Endometrium (tissue), 2 donors: ENCODE results near the gene TBC1D5.

ENCODE experiments used
- FAIRE-seq: peaks from 2 replicates; lab custom pipeline; 2012; peaks lifted over from hg19 to GRCh38; lab: Jason Lieb, UNC
- donor health status: control.
- donor health status: control.

The TBC1D5 gene

GRCh38 chr3:17290894-17291293 lies 451.5 kb downstream of the TBC1D5 start:
- no peak for FAIRE-seq

DNA sequence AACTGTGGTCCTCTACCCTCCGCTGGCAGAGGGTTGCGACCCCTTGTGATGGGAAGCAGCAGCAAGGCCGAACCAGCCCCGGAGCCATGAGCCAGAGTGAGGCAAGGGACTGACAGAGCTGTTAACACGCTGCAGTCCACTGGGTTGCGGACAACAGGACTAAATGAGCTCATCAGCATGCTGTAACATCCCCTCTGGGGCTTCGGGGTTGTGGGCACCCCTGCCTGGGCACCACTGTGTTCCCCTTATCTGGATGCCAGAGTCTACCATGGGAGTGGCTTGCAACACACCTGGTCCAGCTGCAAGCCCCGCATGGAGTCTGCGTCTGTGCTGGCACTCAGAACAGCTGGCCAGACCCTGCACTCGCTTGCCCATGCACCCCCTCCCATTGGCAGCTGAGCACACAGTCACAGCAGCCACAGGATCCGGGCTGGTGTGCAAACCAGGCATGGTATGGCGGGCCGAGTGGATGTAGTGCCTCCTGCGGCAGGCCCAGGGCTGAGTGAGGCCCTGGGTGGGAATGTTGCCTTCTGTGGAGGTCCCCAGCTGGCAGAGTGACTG lies 453.5 kb downstream of the TBC1D5 start:
- FAIRE-seq = no peak

- FAIRE-seq = no peak
Observed at GRCh38 chr3:17287006-17287689, 455.3 kb downstream of the TBC1D5 start.

GRCh38 chr3:17278006-17278405 lies 464.4 kb downstream of the TBC1D5 start:
- no peak for FAIRE-seq

DNA sequence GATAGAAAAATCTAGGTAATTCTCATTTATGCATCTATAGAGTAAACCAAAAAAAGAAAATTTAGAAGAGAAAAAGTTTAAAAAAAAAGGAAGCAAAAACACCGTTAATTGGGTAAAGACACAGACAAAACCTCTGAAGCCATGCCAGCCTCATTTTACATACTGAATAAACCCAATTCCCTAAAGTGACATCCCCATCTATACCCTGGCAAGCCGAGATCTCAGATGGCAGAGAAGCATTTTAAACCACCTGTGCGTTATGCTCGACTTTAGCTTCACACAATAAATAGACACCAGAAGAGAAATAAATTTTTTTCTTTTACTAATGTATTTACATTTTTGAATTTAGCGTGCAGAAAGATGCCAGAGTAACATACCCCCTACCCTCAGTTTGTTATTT lies 475.6 kb downstream of the TBC1D5 start:
- FAIRE-seq = no peak

DNA sequence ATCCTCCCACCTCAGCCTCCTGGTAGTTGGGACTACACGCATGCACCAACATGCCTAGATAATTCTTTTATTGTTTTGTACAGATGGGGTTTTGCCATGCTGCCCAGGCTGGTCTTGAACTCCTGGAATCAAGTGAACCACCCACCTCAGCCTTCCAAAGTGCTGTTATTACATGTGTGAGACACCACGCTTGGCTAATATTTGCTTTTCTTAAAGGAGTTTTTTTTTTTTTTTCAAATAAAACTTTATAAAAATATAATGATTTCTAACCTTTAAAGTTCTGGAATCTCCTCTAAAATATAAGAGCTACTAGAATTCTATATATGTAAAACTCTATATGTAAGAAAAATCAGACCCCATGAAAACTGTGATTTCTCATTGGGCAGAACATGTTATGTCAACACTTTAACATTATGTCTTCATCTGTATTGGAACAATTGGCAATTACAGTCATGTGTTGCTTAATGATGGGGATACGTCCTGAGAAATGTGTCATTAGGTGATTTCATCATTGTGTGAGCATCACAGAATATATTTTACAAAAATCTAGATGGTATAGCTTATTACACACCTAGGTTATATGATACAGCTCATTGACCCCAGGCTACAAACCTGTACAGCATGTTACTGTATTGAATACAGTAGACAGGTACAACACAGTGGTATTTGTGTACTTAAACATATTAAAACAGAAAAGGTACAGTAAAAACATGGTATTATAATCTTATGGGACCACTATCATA lies 480.6 kb downstream of the TBC1D5 start:
- FAIRE-seq = no peak

- no peak for FAIRE-seq
Observed at GRCh38 chr3:17260257-17260656, 482.2 kb downstream of the TBC1D5 start.

- no peak for FAIRE-seq
Observed at GRCh38 chr3:17259685-17260084, 482.7 kb downstream of the TBC1D5 start.

DNA sequence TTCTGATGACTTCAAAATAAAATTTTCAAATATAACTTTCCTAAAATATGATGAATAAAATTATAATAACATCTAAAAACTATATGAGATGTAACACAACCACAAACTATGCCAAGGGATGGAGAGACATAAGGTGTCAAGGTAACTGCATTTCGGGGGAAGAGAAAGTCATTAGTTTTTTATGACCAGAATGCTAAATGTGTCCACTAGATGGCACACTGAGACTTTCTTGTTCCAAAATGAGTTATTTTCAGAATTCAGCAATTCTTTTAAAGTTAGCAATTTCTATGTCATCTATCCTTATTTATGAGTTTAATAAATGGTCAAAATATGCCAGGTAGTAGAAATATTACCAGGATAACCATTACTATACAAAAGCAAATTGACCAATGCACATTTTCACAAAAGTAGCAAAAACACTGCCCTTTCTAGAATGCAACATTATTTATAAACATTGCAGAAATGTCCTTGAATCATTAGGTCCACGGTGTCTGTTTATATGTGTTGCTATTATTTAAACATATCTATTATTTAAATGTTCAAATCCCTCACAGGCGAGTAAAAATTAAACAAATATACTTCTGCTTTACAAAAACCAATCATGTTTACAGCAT lies 483.5 kb downstream of the TBC1D5 start:
- FAIRE-seq = peak; percentile 94

- FAIRE-seq = no peak
Observed at GRCh38 chr3:17257269-17257668, 485.2 kb downstream of the TBC1D5 start.

- FAIRE-seq = no peak
Observed at GRCh38 chr3:17243621-17244020, 498.8 kb downstream of the TBC1D5 start.

DNA sequence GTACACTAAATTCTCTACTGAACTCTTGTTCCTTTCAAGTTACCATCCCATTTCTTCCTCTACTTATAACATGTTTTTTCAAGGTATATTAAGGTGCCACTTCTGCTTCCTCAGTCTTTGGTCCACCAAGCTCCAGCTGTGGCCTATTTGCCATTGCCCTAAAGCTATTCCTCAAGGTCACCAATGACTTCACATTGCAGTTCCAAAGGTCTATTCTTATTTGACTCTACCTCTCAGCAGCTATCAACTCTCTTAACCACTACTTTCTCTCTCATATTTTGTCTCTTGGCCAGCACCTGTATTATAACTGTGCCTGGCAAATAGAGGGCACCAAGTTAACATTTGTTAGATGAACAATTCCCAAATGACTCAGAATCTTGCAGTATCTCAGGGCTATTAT lies 503.0 kb downstream of the TBC1D5 start:
- no peak for FAIRE-seq

- no peak for FAIRE-seq
Observed at GRCh38 chr3:17238023-17238422, 504.4 kb downstream of the TBC1D5 start.

DNA sequence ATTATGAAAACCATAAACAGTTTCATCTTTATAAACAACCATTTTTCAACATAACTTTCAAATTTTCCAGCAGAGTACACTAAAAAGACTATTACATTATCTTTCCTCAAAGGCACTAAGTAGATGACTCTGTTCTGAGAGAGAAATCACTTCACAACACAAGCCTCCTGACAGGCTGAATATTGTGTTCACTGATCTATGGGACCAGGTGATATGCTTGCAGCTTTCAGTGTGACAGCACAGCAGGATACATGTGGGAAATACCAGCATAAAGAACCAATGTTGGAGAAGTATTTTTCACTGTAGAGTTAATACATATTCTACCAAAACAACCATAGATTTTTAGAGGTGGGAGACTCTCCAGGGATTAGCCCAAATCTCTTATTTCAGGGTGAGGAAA lies 507.1 kb downstream of the TBC1D5 start:
- FAIRE-seq = no peak

- no peak for FAIRE-seq
Observed at GRCh38 chr3:17234382-17234781, 508.0 kb downstream of the TBC1D5 start.

- peak; percentile 18 for FAIRE-seq
Observed at GRCh38 chr3:17233398-17233800, 509.0 kb downstream of the TBC1D5 start.

DNA sequence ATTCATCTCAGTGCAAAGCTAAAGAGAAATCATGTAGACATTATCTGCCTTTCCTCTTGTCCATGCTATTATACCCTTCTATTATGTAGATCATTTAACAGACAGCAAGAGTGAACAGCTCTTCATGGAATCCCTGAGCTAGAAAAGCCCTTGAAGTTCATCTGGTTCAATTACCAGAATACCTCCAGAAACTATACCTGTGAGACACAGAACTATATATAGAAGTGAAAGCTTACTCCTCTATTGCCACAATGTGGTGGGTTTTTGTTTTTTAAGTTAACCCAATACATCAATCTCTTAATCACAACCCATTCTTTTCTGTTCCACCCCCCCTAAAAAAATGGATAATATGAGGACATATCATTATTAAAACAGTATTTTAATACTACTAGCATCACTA lies 510.0 kb downstream of the TBC1D5 start:
- no peak for FAIRE-seq

DNA sequence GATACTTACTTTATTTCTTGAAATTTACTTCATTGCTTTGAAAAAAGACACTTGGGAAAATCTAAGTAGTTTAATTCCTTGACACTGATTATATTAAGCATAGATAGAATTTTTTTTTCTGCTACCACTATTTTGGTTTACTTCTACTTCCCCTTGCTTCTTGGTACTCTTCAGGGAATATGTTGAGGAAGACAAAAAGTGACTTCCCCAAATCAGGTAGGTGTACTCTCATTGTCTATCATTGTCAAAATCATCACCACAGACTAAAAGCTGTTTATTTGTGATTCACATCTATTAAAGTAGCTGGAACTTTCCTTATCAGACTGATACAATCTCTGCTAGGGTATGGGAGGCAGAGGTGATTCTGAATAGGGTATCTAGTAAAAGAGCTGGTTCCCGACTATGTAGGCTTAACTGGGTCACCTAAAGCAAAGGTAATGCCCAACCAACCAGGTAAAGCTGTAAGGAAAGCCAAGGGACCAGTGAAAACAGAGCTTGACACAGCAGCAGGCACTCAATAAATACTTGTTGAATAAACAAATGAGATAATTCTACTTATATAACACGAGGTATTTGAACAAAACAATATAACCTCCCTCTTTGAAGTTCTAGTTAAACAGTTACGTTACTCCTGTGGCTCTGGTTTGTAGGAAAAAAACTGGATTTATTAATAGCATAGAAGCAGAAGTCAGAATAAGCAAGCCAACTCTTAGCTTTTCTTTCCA lies 510.7 kb downstream of the TBC1D5 start:
- no peak for FAIRE-seq

GRCh38 chr3:17227472-17227871 lies 515.0 kb downstream of the TBC1D5 start:
- no peak for FAIRE-seq

- no peak for FAIRE-seq
Observed at GRCh38 chr3:17221529-17221928, 520.9 kb downstream of the TBC1D5 start.

DNA sequence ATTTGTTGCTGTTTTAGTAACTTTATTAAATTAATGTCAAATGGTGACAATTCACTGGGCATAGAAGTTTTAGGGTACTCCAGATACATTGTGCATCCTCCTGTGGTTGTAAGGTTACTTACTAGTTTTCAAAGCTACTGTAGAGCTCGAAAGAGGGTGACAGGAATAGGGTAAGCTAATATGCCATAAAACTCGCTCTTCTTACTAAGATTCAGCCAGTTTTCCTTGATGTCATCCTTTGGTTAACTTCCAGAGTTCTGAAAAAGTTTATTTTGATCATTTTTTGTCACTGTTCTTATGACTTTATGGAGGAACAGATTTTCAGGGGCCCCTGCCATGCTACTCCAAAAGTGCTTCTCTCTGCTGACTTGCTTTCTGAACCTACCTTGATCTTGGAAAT lies 522.8 kb downstream of the TBC1D5 start:
- FAIRE-seq = no peak

DNA sequence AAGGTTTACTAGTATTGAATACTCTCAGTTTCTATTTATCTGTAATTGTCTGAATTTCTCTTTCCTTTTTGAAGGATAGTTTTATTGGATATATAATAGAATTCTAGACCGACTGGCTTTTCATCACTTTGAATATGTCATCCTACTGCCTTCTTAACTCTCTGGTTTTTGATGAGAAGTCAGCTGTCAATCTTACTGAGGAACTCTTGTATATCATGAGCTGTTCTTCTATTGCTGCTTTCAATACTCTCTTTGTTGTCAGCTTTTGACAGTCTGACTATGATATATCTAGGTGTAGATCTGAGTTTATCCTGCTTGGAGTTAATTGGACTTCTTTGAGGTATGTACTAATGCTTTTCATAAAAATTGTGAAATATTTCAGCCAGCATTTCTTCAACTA lies 523.8 kb downstream of the TBC1D5 start:
- no peak for FAIRE-seq
